H9 (cell line): Measurements from ENCODE around the gene EXPH5. TPM values are rescaled to one million over a fixed set of nuclear protein-coding genes. Genes with fewer than 3 reads are reported as not detected.

ENCODE experiments used
- DNase-seq: peaks from one replicate; pipeline ENCODE4 v3.0.0-alpha.2; 2017
- H2AFZ ChIP-seq: one replicate; pipeline ENCODE4 v1.6.1; 2013; ENCODE audit warnings: mild to moderate bottlenecking, low read length, control low read depth, moderate library complexity
- H2AK5ac ChIP-seq: 2 replicates; pipeline ENCODE4 v1.6.1; 2013; ENCODE audit warnings: low read length, control low read depth, mixed read lengths; ENCODE audit not compliant: insufficient read length
- H2BK120ac ChIP-seq: one replicate; pipeline ENCODE4 v1.6.1; 2013; ENCODE audit warnings: low read depth, mild to moderate bottlenecking, low read length, control low read depth, inconsistent platforms; ENCODE audit not compliant: poor library complexity, severe bottlenecking
- H2BK12ac ChIP-seq: 2 replicates; pipeline ENCODE4 v1.6.1; 2013; ENCODE audit warnings: low read length, control low read depth, mixed read lengths, low read depth; ENCODE audit not compliant: insufficient read length
- H2BK15ac ChIP-seq: 2 replicates; pipeline ENCODE4 v1.6.1; 2013; ENCODE audit warnings: low read depth, low read length, control low read depth
- H2BK20ac ChIP-seq: one replicate; pipeline ENCODE4 v1.6.1; 2013; ENCODE audit warnings: low read depth, mild to moderate bottlenecking, low read length, control low read depth, inconsistent platforms; ENCODE audit not compliant: poor library complexity, severe bottlenecking
- H2BK5ac ChIP-seq: 2 replicates; pipeline ENCODE4 v1.6.1; 2013; ENCODE audit warnings: low read length, control low read depth, mixed read lengths; ENCODE audit not compliant: insufficient read length
- H3K14ac ChIP-seq: 2 replicates; pipeline ENCODE4 v1.6.1; 2013; ENCODE audit warnings: low read length, control low read depth; ENCODE audit not compliant: insufficient read depth
- H3K18ac ChIP-seq: 2 replicates; pipeline ENCODE4 v1.6.1; 2013; ENCODE audit warnings: low read depth, mild to moderate bottlenecking, mixed read lengths, low read length, control low read depth; ENCODE audit not compliant: insufficient read length
- H3K23ac ChIP-seq: 2 replicates; pipeline ENCODE4 v1.6.1; 2013; ENCODE audit warnings: low read length, control low read depth, mixed read lengths, low read depth; ENCODE audit not compliant: insufficient read length
- H3K23me2 ChIP-seq: 2 replicates; pipeline ENCODE4 v1.6.1; 2013; ENCODE audit warnings: low read depth, mild to moderate bottlenecking, mixed read lengths, low read length, control low read depth; ENCODE audit not compliant: insufficient read length, poor library complexity, severe bottlenecking
- H3K27ac ChIP-seq: 2 replicates; pipeline ENCODE4 v1.5.1; 2013; ENCODE audit warnings: low read length, control low read depth, mixed read lengths, low read depth; ENCODE audit not compliant: insufficient read length
- H3K27me3 ChIP-seq: 2 replicates; pipeline ENCODE4 v1.6.1; 2013; ENCODE audit warnings: low read length, control low read depth, inconsistent platforms; ENCODE audit not compliant: insufficient read depth
- H3K4ac ChIP-seq: 2 replicates; pipeline ENCODE4 v1.6.1; 2013; ENCODE audit warnings: low read depth, mild to moderate bottlenecking, control low read depth, inconsistent platforms, low read length, moderate library complexity
- H3K4me1 ChIP-seq: 2 replicates; pipeline ENCODE4 v1.6.1; 2013; ENCODE audit warnings: low read length, control low read depth, inconsistent platforms; ENCODE audit not compliant: insufficient read depth
- H3K4me2 ChIP-seq: 2 replicates; pipeline ENCODE4 v1.6.1; 2013; ENCODE audit warnings: low read length, control low read depth, mixed read lengths; ENCODE audit not compliant: insufficient read length, insufficient read depth
- H3K56ac ChIP-seq: 2 replicates; pipeline ENCODE4 v1.6.1; 2013; ENCODE audit warnings: low read depth, mild to moderate bottlenecking, mixed read lengths, low read length, control low read depth; ENCODE audit not compliant: insufficient read length
- H3K79me1 ChIP-seq: 2 replicates; pipeline ENCODE4 v1.6.1; 2013; ENCODE audit warnings: low read depth, mild to moderate bottlenecking, moderate library complexity, low read length, control low read depth, inconsistent platforms; ENCODE audit not compliant: insufficient read depth, poor library complexity, severe bottlenecking
- H3K79me2 ChIP-seq: 2 replicates; pipeline ENCODE4 v1.6.1; 2013; ENCODE audit warnings: low read length, control low read depth, inconsistent platforms; ENCODE audit not compliant: insufficient read depth
- H3K9ac ChIP-seq: 2 replicates; pipeline ENCODE4 v1.6.1; 2013; ENCODE audit warnings: low read length, control low read depth, mixed read lengths; ENCODE audit not compliant: insufficient read length; ENCODE audit errors: extremely low read depth
- H3K9me3 ChIP-seq: one replicate; pipeline ENCODE4 v1.6.1; 2013; ENCODE audit warnings: low read depth, low read length, inconsistent platforms; ENCODE audit not compliant: control insufficient read depth
- H3T11ph ChIP-seq: one replicate; pipeline ENCODE4 v1.6.1; 2013; ENCODE audit warnings: mild to moderate bottlenecking, low read length, control low read depth, inconsistent platforms
- H4K20me1 ChIP-seq: one replicate; pipeline ENCODE4 v1.6.1; 2013; ENCODE audit not compliant: control insufficient read depth, insufficient read length, insufficient read depth
- H4K5ac ChIP-seq: 2 replicates; pipeline ENCODE4 v1.6.1; 2013; ENCODE audit warnings: low read depth, mild to moderate bottlenecking, mixed read lengths, low read length, control low read depth; ENCODE audit not compliant: insufficient read length
- H4K8ac ChIP-seq: replicated peaks from 2 replicates; pipeline ENCODE4 v1.6.1; 2013; ENCODE audit warnings: low read length, control low read depth, mixed read lengths, low read depth; ENCODE audit not compliant: insufficient read length
- H4K91ac ChIP-seq: 2 replicates; pipeline ENCODE4 v1.6.1; 2013; ENCODE audit warnings: low read depth, mild to moderate bottlenecking, moderate library complexity, mixed read lengths, low read length, control low read depth; ENCODE audit not compliant: insufficient read length
- H3K27ac Mint-ChIP-seq, 3 experiments: 2 replicates in 2 of 3; 3 replicates in 1 of 3; pipeline ENCODE4 v1.8.0; 2020 to 2021; ENCODE audit warnings: mixed read lengths in 3 of 3, mild to moderate bottlenecking in 1 of 3, moderate library complexity in 1 of 3
- H3K27me3 Mint-ChIP-seq: 2 replicates; pipeline ENCODE4 v1.8.0; 2021; ENCODE audit warnings: low read depth, mild to moderate bottlenecking, moderate library complexity, mixed read lengths
- H3K36me3 Mint-ChIP-seq, 3 experiments: 2 replicates in 2 of 3; 3 replicates in 1 of 3; pipeline ENCODE4 v1.8.0; 2020 to 2021; ENCODE audit warnings: low read depth in 3 of 3, mixed read lengths in 3 of 3; ENCODE audit not compliant: insufficient read depth in 1 of 3
- H3K4me1 Mint-ChIP-seq, 2 experiments: 2 replicates each; pipeline ENCODE4 v1.8.0; 2020; ENCODE audit warnings: mixed read lengths in 2 of 2
- H3K4me3 Mint-ChIP-seq, 2 experiments: 2 replicates in 1 of 2; 3 replicates in 1 of 2; pipeline ENCODE4 v1.8.0; 2020 to 2021; ENCODE audit warnings: mild to moderate bottlenecking in 2 of 2, mixed read lengths in 2 of 2, moderate library complexity in 1 of 2
- H3K9me3 Mint-ChIP-seq, 2 experiments: 2 replicates in 1 of 2; 3 replicates in 1 of 2; pipeline ENCODE4 v1.8.0; 2020; ENCODE audit warnings: mild to moderate bottlenecking in 2 of 2, mixed read lengths in 2 of 2, moderate library complexity in 1 of 2
- CTCF ChIP-seq: fragments of 200-600 bp; sonication (generic); conservative IDR thresholded peaks from 3 replicates; pipeline ENCODE4 v1.8.0; 2021; ENCODE audit warnings: antibody characterized with exemption, mild to moderate bottlenecking
- WGBS: extraction: QIAGEN DNeasy Blood & Tissue Kit; methylation state at CpG from one replicate; pipeline ENCODE4 v1.1.7; 2013; ENCODE audit warnings: missing lambda C conversion rate, low lambda C conversion rate, mixed read lengths; ENCODE audit not compliant: insufficient read length; ENCODE audit errors: extremely low coverage; 5-methylcytosine and 5-hydroxymethylcytosine counted together
- total RNA-seq: library from RNA; stranded (reverse); gene quantifications from 2 replicates; pipeline ENCODE4 v1.2.1, GENCODE V29; 2021

EXPH5 gene
- total RNA-seq, 1 experiment from 2014 or later = 3.1 TPM

- no CpG with 5 or more reads among the region's 43 CpGs for WGBS
- peaks cover 29 to 31% of the 10 kb centered on the region in 2 experiments for H3K4me1 Mint-ChIP-seq
- TF ChIP-seq CTCF = no peak
Measured at GRCh38 chr11:108592591-108593213, 866 bp downstream of the EXPH5 start.

More at GRCh38 chr11:108592591-108593213, 866 bp downstream of the EXPH5 start:
- Histone ChIP-seq H3K27ac (no peak overlapping the region), H3K4me1 (no peaks in the 10 kb centered on the region; the same call in 1 of the 2 replicates), H3K4ac (no peak overlapping the region), H3K56ac (no peak overlapping the region), H2BK15ac (no peak overlapping the region), H2BK120ac (no peak overlapping the region), H2AK5ac (no peak overlapping the region), H3K9ac (peak overlapping the region; percentile 76), H4K20me1 (no peaks in the 10 kb centered on the region), H2AFZ (no peak overlapping the region), H4K91ac (no peak overlapping the region), H3K79me1 (no peaks in the 10 kb centered on the region), H2BK20ac (no peak overlapping the region), H3T11ph (no peak overlapping the region), H3K18ac (no peak overlapping the region), H2BK5ac (no peak overlapping the region), H3K23ac (no peak overlapping the region), H4K5ac (no peak overlapping the region), H3K79me2 (0 out of 2 replicates have a peak, but pooled peaks cover 2% of the 10 kb centered on the region), H3K27me3 (peaks cover 6% of the 10 kb centered on the region; the same call in 1 of the 2 replicates), H3K14ac (peak overlapping the region; percentile 83), H3K4me2 (peak overlapping the region; percentile 72), H3K9me3 (no peaks in the 10 kb centered on the region), H4K8ac (no peak overlapping the region), H3K23me2 (peaks cover 10% of the 10 kb centered on the region), H2BK12ac (no peak overlapping the region)
- Mint-ChIP-seq H3K36me3 (no peaks in the 10 kb centered on the region), H3K4me3 (peak overlapping the region; percentile 82 to 90), H3K27ac (peak overlapping the region in 2 of 3 experiments; percentile 60 to 72; a peak in 3 of 7 replicates), H3K27me3 (peaks cover 17% of the 10 kb centered on the region), H3K9me3 (no peaks in the 10 kb centered on the region; a peak in 1 of 5 replicates)
- DNase-seq = peak; percentile 40
